SU-DHL-6 (cell line): ENCODE results near the gene SKP2.

Source experiments
- H2AFZ ChIP-seq: fragments of 200-600 bp; sonication (generic); 2 replicates; pipeline ENCODE4 v1.6.1; 2014; ENCODE audit warnings: low read depth, mild to moderate bottlenecking, moderate library complexity, mixed read lengths, antibody characterized with exemption, low read length; ENCODE audit not compliant: severe bottlenecking
- H3F3A ChIP-seq: fragments of 200-600 bp; shearing (Covaris generic); 2 replicates; pipeline ENCODE4 v1.6.0; 2016; ENCODE audit warnings: antibody characterized with exemption, mild to moderate bottlenecking; ENCODE audit not compliant: insufficient read depth
- H3K27ac ChIP-seq: fragments of 200-600 bp; sonication (generic); 2 replicates; pipeline ENCODE4 v1.5.1; 2016; ENCODE audit warnings: low read depth, mild to moderate bottlenecking, low read length, moderate library complexity, mixed read lengths
- H3K27me3 ChIP-seq: fragments of 200-600 bp; sonication (generic), shearing (Covaris generic); 2 replicates; pipeline ENCODE4 v1.6.0; 2014; ENCODE audit warnings: mild to moderate bottlenecking, low read length
- H3K36me3 ChIP-seq: fragments of 200-600 bp; sonication (generic); 2 replicates; pipeline ENCODE4 v1.6.1; 2014; ENCODE audit warnings: mild to moderate bottlenecking, low read length, mixed read lengths
- H3K4me2 ChIP-seq: fragments of 300-600, 200-600 bp; shearing (Covaris generic), sonication (generic); 2 replicates; pipeline ENCODE4 v1.6.0; 2014; ENCODE audit warnings: low read length, low read depth, mild to moderate bottlenecking; ENCODE audit not compliant: poor library complexity, severe bottlenecking
- H3K4me3 ChIP-seq: fragments of 200-600 bp; sonication (generic); 2 replicates; pipeline ENCODE4 v1.5.1; 2014; ENCODE audit warnings: antibody characterized with exemption, low read length, mild to moderate bottlenecking, mixed read lengths; ENCODE audit not compliant: insufficient read depth, poor library complexity, severe bottlenecking
- H3K79me2 ChIP-seq: fragments of 200-600 bp; sonication (generic); 2 replicates; pipeline ENCODE4 v1.6.1; 2014; ENCODE audit warnings: mild to moderate bottlenecking, low read length, moderate library complexity; ENCODE audit not compliant: insufficient read depth
- H3K9ac ChIP-seq: fragments of 200-600 bp; sonication (generic); 2 replicates; pipeline ENCODE4 v1.7.0; 2014; ENCODE audit warnings: mild to moderate bottlenecking, low read length
- H3K9me2 ChIP-seq: fragments of 200-600 bp; sonication (generic); replicated peaks from 2 replicates; pipeline ENCODE4 v1.6.1; 2014; ENCODE audit warnings: low read length; ENCODE audit not compliant: insufficient read depth
- H3K9me3 ChIP-seq: fragments of 200-600 bp; sonication (generic); 2 replicates; pipeline ENCODE4 v1.6.1; 2014; ENCODE audit warnings: low read length, mixed read lengths; ENCODE audit not compliant: insufficient read depth
- H4K20me1 ChIP-seq: fragments of 200-600 bp; sonication (generic); 2 replicates; pipeline ENCODE4 v1.6.1; 2014; ENCODE audit warnings: low read depth, mild to moderate bottlenecking, antibody characterized with exemption, low read length, moderate library complexity, mixed read lengths
- CTCF ChIP-seq: fragments of 200-600 bp; sonication (generic); IDR thresholded peaks from one replicate; pipeline ENCODE4 v1.5.1; 2017; ENCODE audit warnings: antibody characterized with exemption, mild to moderate bottlenecking, low read length, moderate library complexity; ENCODE audit not compliant: insufficient read depth, poor library complexity, severe bottlenecking
- EZH2phosphoT487 ChIP-seq: fragments of 200-600 bp; sonication (generic), shearing (Covaris generic); conservative IDR thresholded peaks from 2 replicates; pipeline ENCODE4 v1.6.1; 2018; ENCODE audit warnings: mild to moderate bottlenecking, antibody characterized with exemption, low read length, moderate library complexity, mixed read lengths

SKP2 gene

DNA sequence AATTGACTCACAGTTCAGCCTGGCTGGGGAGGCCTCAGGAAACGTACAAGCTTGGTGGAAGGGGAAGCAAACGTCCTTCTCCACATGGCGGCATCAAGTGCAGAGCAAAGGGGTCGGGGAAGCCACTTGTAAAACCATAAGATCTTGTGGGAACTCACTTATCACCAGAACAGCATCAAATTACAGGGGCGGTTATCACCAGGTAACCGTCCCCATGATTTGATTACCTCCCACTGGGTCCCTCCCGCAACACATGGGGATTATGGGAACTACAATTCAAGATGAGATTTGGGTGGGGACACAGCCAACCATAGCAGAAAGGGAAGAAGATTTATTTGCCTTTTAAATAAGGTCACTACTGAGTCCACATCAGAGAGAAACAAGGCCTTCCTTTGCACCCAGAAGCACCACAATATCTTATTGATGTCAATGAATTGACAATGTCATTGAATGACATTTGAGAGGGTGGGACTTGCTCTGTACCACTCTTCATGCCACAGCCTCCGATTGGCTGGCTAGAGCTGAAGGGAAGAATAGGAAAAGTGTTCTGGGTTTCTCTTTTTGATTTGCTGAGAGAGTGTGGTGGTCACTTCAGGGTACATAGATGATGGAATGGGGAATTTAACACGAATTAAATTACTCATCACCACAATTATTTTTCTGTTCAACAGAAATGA lies 11.0 kb downstream of the SKP2 start:
- no peak overlapping the region for H3K27ac ChIP-seq
- no peak for TF ChIP-seq EZH2phosphoT487
- no peak for TF ChIP-seq CTCF

DNA sequence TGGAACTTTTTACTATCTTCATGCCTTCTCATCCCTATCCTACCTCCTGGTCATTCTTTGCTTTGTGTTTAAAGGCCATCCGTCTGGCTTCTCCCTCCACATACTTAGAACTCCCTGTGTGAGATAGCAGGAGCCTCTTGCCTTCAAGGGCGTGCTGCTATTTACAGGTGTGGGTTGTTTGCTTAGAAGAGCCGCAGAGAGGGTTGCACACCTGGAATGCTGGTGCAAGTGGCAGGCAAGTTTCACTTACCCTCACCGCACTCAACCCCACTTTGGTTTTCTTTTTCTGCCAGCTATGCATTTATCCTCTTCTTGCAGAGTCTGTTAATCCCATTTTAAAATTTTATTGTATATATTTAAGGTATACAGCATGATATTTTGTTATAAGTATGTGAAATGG lies 12.6 kb downstream of the SKP2 start:
- Histone ChIP-seq H3K9ac (no peak overlapping the region), H3K27me3 (no peaks in the 10 kb centered on the region), H3K9me2 (no peaks in the 10 kb centered on the region), H3K79me2 (peaks cover 57% of the 10 kb centered on the region), H3K27ac (no peak overlapping the region), H3K4me3 (no peak overlapping the region), H3K9me3 (no peaks in the 10 kb centered on the region), H3K4me2 (no peak overlapping the region), H3K36me3 (peaks cover 39% of the 10 kb centered on the region; the same call in 1 of the 2 replicates), H2AFZ (no peak overlapping the region), H4K20me1 (peaks cover 8% of the 10 kb centered on the region; the same call in 1 of the 2 replicates), H3F3A (no peaks in the 10 kb centered on the region)
- TF ChIP-seq EZH2phosphoT487 (no peak), CTCF (no peak)

More for the DNA sequence above, 11.0 kb downstream of the SKP2 start:
- H3K9ac ChIP-seq, result no peak overlapping the region
- H3K27me3 ChIP-seq, result no peaks in the 10 kb centered on the region
- H3F3A ChIP-seq, result no peaks in the 10 kb centered on the region
- peaks cover 72% of the 10 kb centered on the region for H3K79me2 ChIP-seq
- H3K4me2 ChIP-seq, result no peak overlapping the region
- no peak overlapping the region for H3K4me3 ChIP-seq
- peaks cover 8% of the 10 kb centered on the region; the same call in 1 of the 2 replicates for H4K20me1 ChIP-seq
- peaks cover 44% of the 10 kb centered on the region; the same call in 1 of the 2 replicates for H3K36me3 ChIP-seq
- no peaks in the 10 kb centered on the region for H3K9me3 ChIP-seq
- no peaks in the 10 kb centered on the region for H3K9me2 ChIP-seq
- no peak overlapping the region for H2AFZ ChIP-seq

DNA sequence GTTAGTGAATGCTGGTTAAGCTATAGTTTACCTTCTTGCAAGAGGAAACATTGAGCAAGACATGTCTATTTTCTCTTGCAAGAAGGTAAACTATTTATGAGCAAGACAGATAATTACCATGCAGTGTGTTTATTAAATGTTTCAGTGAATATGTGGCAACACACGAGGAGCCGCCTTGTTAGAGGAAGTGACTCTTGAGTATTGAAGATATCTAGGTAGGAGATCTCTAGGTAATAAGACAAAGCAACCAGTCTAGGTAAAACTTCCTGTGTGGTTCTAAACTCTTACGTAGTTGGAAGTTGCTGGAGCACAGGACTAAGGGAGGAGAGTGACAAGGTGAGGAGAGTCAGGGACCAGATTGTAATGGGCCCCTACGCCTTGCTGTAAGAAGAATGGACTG lies 16.8 kb downstream of the SKP2 start:
- Histone ChIP-seq H3K9ac (no peak overlapping the region), H3F3A (no peaks in the 10 kb centered on the region), H3K79me2 (peaks cover 24% of the 10 kb centered on the region; the same call in 1 of the 2 replicates), H3K9me2 (no peaks in the 10 kb centered on the region), H3K27ac (no peak overlapping the region), H2AFZ (no peak overlapping the region), H3K4me3 (no peak overlapping the region), H4K20me1 (peaks cover 8% of the 10 kb centered on the region; the same call in 1 of the 2 replicates), H3K36me3 (peaks cover 53% of the 10 kb centered on the region; the same call in 1 of the 2 replicates), H3K9me3 (no peaks in the 10 kb centered on the region), H3K4me2 (no peak overlapping the region), H3K27me3 (no peaks in the 10 kb centered on the region)
- TF ChIP-seq EZH2phosphoT487 (no peak), CTCF (no peak)
